ENCODE results near the gene PLEKHB2.
A peak's percentile ranks its signal among the peaks of the same experiment; 100 is the strongest.
"Not testable (repeated sequence)": the region's sequence is repeated elsewhere in the genome, so short reads cannot be mapped to it uniquely, and the experiment has no call there.

PLEKHB2 gene

DNA sequence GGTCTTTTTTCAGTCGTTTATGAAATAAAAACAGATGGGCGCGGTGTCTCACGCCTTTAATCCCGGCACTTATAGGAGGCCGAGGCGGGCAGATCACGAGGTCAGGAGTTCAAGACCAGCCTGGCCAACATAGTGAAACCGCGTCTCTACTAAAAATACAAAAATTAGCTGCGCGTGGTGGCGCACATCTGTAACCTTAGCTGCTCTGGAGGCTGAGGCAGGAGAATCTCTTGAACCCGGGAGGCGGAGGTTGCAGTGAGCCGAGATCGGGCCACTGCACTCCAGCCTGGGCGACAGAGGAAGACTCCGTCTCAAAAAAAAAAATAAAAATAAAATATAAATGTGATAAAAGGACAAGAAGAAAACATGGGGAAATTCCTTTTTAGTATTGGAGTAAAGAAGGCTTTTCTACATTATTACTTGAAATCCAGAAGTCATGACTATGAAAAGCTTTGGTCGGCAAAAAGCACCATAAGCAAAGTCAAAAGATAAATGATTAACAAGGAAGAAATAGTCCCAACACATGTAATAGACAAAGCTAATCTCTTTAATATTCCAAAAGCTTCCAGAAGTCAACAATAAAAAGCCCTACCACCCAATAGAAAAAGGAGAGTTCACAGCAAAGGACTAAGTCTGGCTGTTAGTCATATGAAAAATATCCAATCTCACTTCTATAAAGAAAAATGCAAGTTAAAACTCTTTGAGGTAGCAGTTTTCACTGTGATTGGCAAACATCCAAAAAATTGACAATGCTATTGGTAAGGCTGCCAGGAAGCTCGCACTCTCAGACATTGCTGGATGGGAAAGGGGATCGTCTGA lies 10.5 kb upstream of the PLEKHB2 start:
- DNase-seq, result no peak

- no peak for DNase-seq
These were observed 2.0 kb upstream of the PLEKHB2 start for GRCh38 chr2:131103165-131103564.

DNA sequence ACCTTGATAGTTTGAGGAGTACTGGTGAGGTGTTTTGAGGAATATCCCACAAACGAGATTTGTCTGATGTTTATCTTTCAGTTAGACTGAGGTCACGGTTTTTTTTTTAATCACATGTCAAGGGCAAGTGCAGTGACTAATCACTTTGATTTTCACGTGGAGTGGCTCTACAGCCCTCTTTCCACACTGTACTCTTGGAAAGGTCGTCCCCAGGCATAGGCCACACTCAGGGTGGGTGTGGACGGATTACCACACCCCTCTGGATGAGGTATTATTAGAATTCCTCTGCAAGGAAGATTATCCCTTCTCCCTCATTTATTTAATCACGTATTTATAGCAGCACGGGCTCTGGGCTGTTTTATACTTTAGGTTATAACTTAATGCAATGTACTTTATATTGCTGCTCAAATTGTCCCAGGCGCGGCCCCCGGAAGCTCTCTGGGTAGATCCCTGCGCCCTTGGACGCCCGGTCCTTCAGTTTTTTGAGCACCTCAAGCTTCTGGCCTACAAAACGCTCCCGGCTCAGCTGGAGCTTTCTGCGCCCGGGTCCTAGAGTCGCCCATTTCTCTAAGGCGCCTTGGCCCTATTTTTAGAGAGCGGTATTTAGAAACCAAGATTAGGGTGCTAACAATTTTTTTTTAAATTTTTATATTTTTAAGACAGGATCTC lies 515 bp upstream of the PLEKHB2 start:
- peak; percentile 85 for DNase-seq

DNA sequence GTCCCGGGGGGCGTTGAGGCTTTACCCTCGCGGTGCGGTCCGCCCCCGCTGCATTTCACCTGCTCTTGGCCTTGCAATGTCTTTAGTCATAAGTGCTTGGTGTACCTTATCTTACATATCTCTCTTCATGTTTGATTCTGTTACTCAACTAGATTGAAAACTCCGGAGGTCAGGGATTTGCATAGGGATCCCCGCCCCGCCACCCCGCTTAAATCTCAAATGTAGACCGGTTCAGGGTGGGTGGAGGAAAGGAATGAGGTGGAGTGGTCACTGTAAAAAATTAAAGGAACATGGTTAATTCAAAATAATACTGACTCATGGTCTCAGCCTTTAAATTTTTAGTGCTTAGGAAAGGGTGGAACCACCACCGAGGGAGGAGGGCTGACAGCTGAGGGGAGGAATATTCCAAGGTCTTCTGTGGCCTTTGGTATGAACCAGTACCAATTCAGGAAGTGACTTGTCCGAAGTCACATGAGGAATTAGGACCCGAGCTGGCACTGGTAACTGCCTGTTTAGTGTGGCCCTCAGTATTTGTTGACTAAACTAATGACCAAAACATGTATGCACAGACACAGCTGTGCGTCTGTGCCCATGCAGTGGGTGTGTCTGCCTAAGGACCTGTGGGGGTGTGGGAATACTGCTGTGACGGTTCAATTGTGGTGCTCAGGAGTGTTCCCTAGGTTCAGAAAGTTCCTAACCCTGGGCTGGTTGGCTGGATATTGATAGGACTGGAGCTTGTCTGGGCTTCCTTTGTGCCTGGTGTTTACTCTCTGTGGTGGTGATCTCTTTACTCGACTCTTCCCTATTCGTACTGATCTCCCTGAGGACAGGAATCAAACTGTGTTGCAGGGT lies 1.0 kb downstream of the PLEKHB2 start:
- peak; percentile 66 for DNase-seq

- DNase-seq, result peak; percentile 1
These were observed 7.4 kb downstream of the PLEKHB2 start for GRCh38 chr2:131112529-131112928.

GRCh38 chr2:131113566-131114227 lies 8.6 kb downstream of the PLEKHB2 start:
- no peak for DNase-seq

GRCh38 chr2:131114950-131115349 lies 9.8 kb downstream of the PLEKHB2 start:
- not testable (repeated sequence) for DNase-seq

- no peak for DNase-seq
These were observed 10.6 kb downstream of the PLEKHB2 start for GRCh38 chr2:131115752-131116151.

DNA sequence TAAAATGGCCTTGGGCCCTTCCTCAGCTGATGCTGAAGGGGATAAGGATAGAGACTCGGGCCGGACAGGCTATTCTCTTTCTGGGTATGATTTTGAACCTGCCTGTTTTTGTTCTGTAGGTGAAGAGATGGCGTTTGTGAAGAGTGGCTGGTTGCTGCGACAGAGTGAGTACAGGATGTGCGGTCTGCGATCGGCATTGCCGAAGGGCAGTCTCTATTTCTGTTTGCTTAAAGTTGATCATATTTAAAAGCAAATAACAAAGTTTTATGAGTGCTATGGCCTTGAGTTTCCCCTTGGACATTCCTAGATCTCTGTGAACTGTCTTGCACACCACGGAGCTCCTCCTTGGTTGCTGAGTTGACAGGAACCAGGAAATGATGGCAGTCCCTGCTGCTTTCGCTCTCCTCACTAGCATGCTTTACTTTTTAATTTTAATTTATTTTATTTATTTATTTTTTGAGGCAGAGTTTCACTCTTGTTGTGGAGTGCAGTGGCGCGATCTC lies 15.7 kb downstream of the PLEKHB2 start:
- DNase-seq, result no peak

DNA sequence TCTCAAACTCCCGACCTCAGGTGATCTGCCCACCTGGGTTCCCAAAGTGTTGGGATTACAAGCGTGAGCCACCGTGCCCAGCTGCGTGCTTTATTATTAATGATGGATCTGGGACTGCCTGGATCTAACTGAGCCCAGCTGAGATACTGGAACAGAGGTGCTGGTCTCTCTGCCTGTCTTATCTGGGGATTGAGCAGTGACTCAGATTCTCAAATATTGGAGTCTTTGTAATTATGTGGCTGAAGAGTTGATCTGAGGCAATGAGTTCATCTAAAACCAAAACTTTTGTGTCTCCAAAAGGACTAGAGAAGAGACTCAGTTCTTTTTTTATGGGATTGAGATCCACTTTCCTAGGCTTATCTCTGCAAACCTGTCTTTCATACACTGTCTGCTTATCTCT lies 16.3 kb downstream of the PLEKHB2 start:
- no peak for DNase-seq

GRCh38 chr2:131122496-131122895 lies 17.4 kb downstream of the PLEKHB2 start:
- no peak for DNase-seq

DNA sequence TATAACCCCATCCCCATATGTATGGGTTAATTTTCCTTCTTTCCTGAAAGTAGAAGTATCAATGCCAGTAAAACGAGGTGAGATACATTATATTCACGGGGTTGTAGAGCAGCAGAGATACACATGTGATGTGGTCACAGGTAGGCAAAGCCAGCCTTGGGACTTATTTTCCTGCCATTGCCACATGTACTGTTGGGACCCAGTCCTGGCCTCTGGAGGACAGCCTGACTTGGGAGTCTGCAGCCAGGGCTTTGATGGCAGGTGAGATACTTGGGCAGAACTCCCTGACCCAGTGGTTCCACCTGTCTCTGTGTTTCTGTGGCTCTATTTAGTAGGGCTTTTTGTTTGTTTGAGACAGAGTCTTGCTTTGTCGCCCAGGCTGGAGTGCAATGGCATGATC lies 18.1 kb downstream of the PLEKHB2 start:
- DNase-seq, result no peak

- DNase-seq, result no peak
These were observed 20.1 kb downstream of the PLEKHB2 start for GRCh38 chr2:131125195-131125757.

- DNase-seq, result no peak
These were observed 21.3 kb downstream of the PLEKHB2 start for GRCh38 chr2:131126436-131126835.

- no peak for DNase-seq
These were observed 21.9 kb downstream of the PLEKHB2 start for GRCh38 chr2:131127076-131127475.

DNA sequence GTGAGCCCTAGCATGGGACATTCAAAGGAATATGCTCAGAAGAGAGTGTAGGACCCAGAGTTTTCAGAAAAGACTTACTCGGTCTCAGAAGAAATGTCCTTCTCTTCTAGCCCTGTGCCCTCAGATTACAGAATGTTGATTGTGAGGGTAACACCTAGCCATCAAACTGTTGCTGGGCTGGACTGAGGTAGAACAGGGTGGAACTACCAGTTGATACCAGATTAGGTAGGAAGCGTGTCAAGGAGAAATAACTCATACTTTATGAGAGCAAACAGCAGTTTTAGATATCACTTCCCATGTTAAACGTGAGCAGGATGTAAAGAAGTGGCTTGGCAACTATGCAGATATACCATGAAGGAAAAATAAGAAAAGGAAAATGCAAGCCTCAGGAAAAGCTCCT lies 22.8 kb downstream of the PLEKHB2 start:
- DNase-seq, result no peak

DNA sequence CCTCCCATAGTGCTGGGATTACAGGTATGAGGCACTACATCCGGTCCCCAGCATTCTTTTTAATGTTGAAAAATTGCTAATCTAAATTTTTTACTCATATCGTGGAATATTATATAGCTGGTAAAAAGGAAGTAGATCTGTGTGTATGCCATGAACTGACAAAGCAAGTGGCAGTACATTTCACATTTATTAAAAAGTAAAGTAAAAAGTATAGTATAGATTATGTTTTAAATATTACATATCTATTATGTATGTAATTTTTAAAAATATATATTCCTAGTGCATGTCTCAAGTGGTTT lies 25.1 kb downstream of the PLEKHB2 start:
- no peak for DNase-seq

DNA sequence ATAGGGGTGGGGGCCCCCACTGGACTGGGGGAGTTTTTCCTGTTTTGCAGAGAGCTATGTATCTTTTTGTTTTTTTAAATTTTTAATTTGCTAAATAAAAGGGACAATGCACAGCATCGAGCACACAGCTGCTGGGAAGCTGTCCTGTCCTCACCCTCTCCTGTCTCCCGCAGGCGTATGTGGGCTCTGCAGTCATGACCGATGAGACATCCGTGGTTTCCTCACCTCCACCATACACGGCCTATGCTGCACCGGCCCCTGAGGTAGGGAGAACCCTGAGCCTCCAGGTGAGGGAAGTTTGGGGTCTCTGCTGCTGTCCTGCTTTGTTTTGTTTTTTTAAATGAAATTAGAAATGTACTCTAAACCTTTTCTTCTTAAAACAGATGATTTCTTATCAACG lies 27.6 kb downstream of the PLEKHB2 start:
- DNase-seq, result no peak

GRCh38 chr2:131140581-131140980 lies 35.4 kb downstream of the PLEKHB2 start:
- no peak for DNase-seq

GRCh38 chr2:131142849-131143248 lies 37.7 kb downstream of the PLEKHB2 start:
- DNase-seq, result no peak

- no peak for DNase-seq
These were observed 38.7 kb downstream of the PLEKHB2 start for GRCh38 chr2:131143803-131144202.

DNA sequence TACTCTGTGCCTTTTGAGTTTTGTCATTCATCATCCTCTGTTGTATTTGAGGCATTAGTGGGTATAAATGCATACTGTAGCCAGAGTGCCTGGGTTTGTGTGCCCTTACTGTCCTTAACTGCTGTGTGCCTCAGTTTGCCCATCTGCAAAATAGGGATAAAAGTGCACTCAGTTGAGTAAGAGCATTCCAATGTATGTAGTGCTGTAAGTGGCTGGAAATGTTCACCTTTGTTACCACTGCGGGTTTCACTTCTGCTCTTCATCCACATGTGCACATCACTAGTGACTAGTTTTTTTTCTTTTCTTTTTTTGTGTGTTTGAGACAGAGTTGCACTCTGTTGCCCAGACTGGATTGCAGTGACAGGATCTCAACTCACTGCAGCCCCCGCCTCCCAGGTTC lies 39.9 kb downstream of the PLEKHB2 start:
- no peak for DNase-seq

DNA sequence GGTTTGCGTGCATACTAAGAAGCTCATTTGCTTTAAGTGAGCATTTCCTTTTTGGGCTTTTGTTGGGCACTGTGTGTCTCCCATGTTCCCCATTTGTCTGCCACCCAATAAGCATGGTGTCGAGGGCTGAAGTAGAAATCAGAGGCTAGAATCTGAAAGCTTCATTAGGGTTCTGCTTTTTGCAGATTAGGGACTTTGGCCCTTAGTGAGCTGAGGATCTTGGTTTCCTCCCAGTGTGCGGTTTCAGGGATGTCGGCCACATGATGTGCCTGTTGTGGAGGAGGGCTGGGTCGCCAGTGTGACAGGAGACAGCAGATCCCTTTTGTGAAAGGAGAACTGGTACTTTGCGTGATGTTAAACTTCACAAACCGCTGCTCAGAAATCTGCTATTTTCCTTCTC lies 41.1 kb downstream of the PLEKHB2 start:
- DNase-seq, result no peak
